SU-DHL-6 (cell line): Measurements from ENCODE around the gene TPD52L1.

Experiments used
- H2AFZ ChIP-seq: fragments of 200-600 bp; sonication (generic); 2 replicates; pipeline ENCODE4 v1.6.1; 2014; ENCODE audit warnings: low read depth, mild to moderate bottlenecking, moderate library complexity, mixed read lengths, antibody characterized with exemption, low read length; ENCODE audit not compliant: severe bottlenecking
- H3F3A ChIP-seq: fragments of 200-600 bp; shearing (Covaris generic); 2 replicates; pipeline ENCODE4 v1.6.0; 2016; ENCODE audit warnings: antibody characterized with exemption, mild to moderate bottlenecking; ENCODE audit not compliant: insufficient read depth
- H3K27ac ChIP-seq: fragments of 200-600 bp; sonication (generic); 2 replicates; pipeline ENCODE4 v1.5.1; 2016; ENCODE audit warnings: low read depth, mild to moderate bottlenecking, low read length, moderate library complexity, mixed read lengths
- H3K27me3 ChIP-seq: fragments of 200-600 bp; sonication (generic), shearing (Covaris generic); 2 replicates; pipeline ENCODE4 v1.6.0; 2014; ENCODE audit warnings: mild to moderate bottlenecking, low read length
- H3K36me3 ChIP-seq: fragments of 200-600 bp; sonication (generic); 2 replicates; pipeline ENCODE4 v1.6.1; 2014; ENCODE audit warnings: mild to moderate bottlenecking, low read length, mixed read lengths
- H3K4me2 ChIP-seq: fragments of 300-600, 200-600 bp; shearing (Covaris generic), sonication (generic); 2 replicates; pipeline ENCODE4 v1.6.0; 2014; ENCODE audit warnings: low read length, low read depth, mild to moderate bottlenecking; ENCODE audit not compliant: poor library complexity, severe bottlenecking
- H3K4me3 ChIP-seq: fragments of 200-600 bp; sonication (generic); 2 replicates; pipeline ENCODE4 v1.5.1; 2014; ENCODE audit warnings: antibody characterized with exemption, low read length, mild to moderate bottlenecking, mixed read lengths; ENCODE audit not compliant: insufficient read depth, poor library complexity, severe bottlenecking
- H3K79me2 ChIP-seq: fragments of 200-600 bp; sonication (generic); 2 replicates; pipeline ENCODE4 v1.6.1; 2014; ENCODE audit warnings: mild to moderate bottlenecking, low read length, moderate library complexity; ENCODE audit not compliant: insufficient read depth
- H3K9ac ChIP-seq: fragments of 200-600 bp; sonication (generic); 2 replicates; pipeline ENCODE4 v1.7.0; 2014; ENCODE audit warnings: mild to moderate bottlenecking, low read length
- H3K9me2 ChIP-seq: fragments of 200-600 bp; sonication (generic); replicated peaks from 2 replicates; pipeline ENCODE4 v1.6.1; 2014; ENCODE audit warnings: low read length; ENCODE audit not compliant: insufficient read depth
- H3K9me3 ChIP-seq: fragments of 200-600 bp; sonication (generic); 2 replicates; pipeline ENCODE4 v1.6.1; 2014; ENCODE audit warnings: low read length, mixed read lengths; ENCODE audit not compliant: insufficient read depth
- H4K20me1 ChIP-seq: fragments of 200-600 bp; sonication (generic); 2 replicates; pipeline ENCODE4 v1.6.1; 2014; ENCODE audit warnings: low read depth, mild to moderate bottlenecking, antibody characterized with exemption, low read length, moderate library complexity, mixed read lengths
- EZH2phosphoT487 ChIP-seq: fragments of 200-600 bp; sonication (generic), shearing (Covaris generic); conservative IDR thresholded peaks from 2 replicates; pipeline ENCODE4 v1.6.1; 2018; ENCODE audit warnings: mild to moderate bottlenecking, antibody characterized with exemption, low read length, moderate library complexity, mixed read lengths
- TF ChIP-seq, protein P1 (sequence below): fragments of 200-600 bp; sonication (generic); IDR thresholded peaks from one replicate; pipeline ENCODE4 v1.5.1; 2017; ENCODE audit warnings: antibody characterized with exemption, mild to moderate bottlenecking, low read length, moderate library complexity; ENCODE audit not compliant: insufficient read depth, poor library complexity, severe bottlenecking

The TPD52L1 gene

DNA sequence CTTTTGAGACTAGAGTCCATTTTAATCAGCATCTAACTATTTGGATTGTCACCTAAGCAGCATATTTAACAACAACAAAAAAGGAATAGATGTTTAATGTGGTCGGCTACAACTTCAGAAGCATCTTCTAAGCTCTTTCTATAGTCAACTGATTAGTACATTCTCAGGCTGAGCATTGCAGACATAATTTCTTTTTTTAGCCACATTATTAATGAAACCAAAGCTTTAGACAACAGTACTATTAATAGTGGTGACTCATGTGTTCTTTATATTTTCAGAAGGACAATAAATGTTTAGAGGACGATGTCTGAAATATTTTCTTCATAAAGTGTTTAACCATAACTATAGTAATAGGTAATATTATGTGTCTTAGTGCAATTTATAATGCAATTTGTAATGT lies 52.4 kb downstream of the TPD52L1 start:
- H3K79me2 ChIP-seq = no peaks in the 10 kb centered on the region
- H3K9ac ChIP-seq = no peak overlapping the region
- no peaks in the 10 kb centered on the region for H3K9me3 ChIP-seq
- no peak overlapping the region for H3K4me2 ChIP-seq
- no peaks in the 10 kb centered on the region for H3K36me3 ChIP-seq
- no peak overlapping the region for H3K27ac ChIP-seq
- no peak for TF ChIP-seq EZH2phosphoT487
- H2AFZ ChIP-seq = no peak overlapping the region
- no peaks in the 10 kb centered on the region for H3K9me2 ChIP-seq
- H4K20me1 ChIP-seq = no peaks in the 10 kb centered on the region
- H3K4me3 ChIP-seq = no peak overlapping the region
- H3F3A ChIP-seq = no peaks in the 10 kb centered on the region
- no peaks in the 10 kb centered on the region for H3K27me3 ChIP-seq

DNA sequence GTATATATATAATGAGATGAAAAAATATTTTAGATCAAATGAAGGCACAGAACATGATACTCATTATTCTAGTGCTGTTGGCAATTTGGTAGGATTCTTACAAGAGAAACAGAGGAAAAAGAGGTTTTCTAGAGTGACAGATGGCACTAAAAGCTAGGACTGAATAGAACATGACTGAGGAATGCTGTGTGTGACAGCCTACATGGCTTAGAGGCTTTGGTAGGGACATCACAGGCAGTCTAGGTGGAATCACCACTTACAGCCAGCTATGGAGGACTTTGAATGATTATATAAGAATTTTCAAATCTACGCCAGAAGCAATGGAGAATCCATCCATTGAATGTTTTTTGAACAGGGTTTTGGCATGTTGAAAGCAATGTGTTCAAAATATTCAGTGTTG lies 52.8 kb downstream of the TPD52L1 start:
- Histone ChIP-seq H3F3A (no peaks in the 10 kb centered on the region), H3K9ac (no peak overlapping the region), H3K4me3 (no peak overlapping the region), H3K4me2 (no peak overlapping the region), H3K27ac (no peak overlapping the region), H4K20me1 (no peaks in the 10 kb centered on the region), H2AFZ (no peak overlapping the region), H3K79me2 (no peaks in the 10 kb centered on the region), H3K9me3 (no peaks in the 10 kb centered on the region), H3K27me3 (no peaks in the 10 kb centered on the region), H3K36me3 (no peaks in the 10 kb centered on the region), H3K9me2 (no peaks in the 10 kb centered on the region)
- no peak for TF ChIP-seq EZH2phosphoT487
- TF ChIP-seq, protein P1, sequence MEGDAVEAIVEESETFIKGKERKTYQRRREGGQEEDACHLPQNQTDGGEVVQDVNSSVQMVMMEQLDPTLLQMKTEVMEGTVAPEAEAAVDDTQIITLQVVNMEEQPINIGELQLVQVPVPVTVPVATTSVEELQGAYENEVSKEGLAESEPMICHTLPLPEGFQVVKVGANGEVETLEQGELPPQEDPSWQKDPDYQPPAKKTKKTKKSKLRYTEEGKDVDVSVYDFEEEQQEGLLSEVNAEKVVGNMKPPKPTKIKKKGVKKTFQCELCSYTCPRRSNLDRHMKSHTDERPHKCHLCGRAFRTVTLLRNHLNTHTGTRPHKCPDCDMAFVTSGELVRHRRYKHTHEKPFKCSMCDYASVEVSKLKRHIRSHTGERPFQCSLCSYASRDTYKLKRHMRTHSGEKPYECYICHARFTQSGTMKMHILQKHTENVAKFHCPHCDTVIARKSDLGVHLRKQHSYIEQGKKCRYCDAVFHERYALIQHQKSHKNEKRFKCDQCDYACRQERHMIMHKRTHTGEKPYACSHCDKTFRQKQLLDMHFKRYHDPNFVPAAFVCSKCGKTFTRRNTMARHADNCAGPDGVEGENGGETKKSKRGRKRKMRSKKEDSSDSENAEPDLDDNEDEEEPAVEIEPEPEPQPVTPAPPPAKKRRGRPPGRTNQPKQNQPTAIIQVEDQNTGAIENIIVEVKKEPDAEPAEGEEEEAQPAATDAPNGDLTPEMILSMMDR = no peak

DNA sequence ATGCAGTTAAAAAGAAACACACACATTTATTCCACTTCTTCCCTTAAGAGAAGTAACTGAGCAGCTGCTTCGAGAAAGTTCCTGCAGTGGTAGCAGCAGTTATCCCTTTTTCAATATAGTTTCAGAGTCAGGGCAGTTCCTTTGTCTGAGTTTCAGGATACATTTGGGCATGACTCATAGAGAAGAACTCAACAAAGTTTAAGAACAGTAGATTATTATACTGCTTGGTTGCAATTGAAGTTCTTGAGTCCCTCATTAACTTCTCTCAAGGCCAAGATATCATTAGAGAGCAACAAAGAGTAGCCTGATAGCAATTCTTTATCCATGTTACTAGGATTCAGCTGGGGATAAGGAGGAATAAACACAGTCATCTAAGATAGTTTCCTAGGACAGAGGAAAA lies 54.4 kb downstream of the TPD52L1 start:
- Histone ChIP-seq H3K27me3 (no peaks in the 10 kb centered on the region), H3K79me2 (no peaks in the 10 kb centered on the region), H3K9me3 (no peaks in the 10 kb centered on the region), H3K9ac (no peak overlapping the region), H2AFZ (no peak overlapping the region), H3K9me2 (no peaks in the 10 kb centered on the region), H3K36me3 (no peaks in the 10 kb centered on the region), H4K20me1 (no peaks in the 10 kb centered on the region), H3F3A (no peaks in the 10 kb centered on the region), H3K4me2 (no peak overlapping the region), H3K27ac (no peak overlapping the region), H3K4me3 (no peak overlapping the region)
- no peak for TF ChIP-seq EZH2phosphoT487
- TF ChIP-seq, protein P1 = no peak

DNA sequence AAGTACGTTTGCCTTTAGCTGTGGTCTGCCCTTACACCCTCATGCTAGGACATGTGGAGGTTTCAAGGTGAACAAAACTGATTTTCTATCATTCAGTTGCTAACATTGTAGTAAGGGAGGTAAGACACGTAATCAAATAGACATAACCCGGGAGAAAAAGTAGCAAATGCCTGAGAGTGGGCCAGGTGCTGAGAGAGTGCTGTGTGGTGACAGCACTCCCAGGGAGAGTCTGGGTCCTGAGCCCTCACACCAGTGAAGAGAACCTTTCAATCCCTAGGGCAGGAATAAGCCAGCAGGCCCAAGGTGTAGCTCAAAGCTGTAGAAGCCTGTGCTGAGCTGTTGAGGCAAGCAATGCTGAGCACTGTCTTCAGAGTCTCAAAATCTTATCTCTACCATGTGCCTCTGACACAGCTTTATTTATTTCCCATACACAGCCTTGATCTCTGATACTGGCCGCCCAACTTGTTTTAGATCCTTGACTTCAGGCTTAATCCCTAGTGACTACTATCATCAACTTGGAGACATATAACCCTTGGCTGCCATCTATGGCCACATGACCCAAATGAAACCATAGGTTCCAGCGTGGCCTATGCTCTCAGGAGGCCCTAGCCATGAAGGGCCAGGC lies 55.2 kb downstream of the TPD52L1 start:
- Histone ChIP-seq H4K20me1 (no peaks in the 10 kb centered on the region), H2AFZ (no peak overlapping the region), H3K27ac (no peak overlapping the region), H3K27me3 (0 out of 2 replicates have a peak, but pooled peaks cover 3% of the 10 kb centered on the region), H3K4me2 (no peak overlapping the region), H3K9me3 (no peaks in the 10 kb centered on the region), H3K36me3 (no peaks in the 10 kb centered on the region), H3K4me3 (no peak overlapping the region), H3F3A (no peaks in the 10 kb centered on the region), H3K9ac (no peak overlapping the region), H3K79me2 (no peaks in the 10 kb centered on the region), H3K9me2 (no peaks in the 10 kb centered on the region; the same call in 1 of the 2 replicates)
- TF ChIP-seq EZH2phosphoT487 = no peak
- TF ChIP-seq, protein P1 = no peak
